ENCODE data around the gene LYPD5.

The LYPD5 gene

DNA sequence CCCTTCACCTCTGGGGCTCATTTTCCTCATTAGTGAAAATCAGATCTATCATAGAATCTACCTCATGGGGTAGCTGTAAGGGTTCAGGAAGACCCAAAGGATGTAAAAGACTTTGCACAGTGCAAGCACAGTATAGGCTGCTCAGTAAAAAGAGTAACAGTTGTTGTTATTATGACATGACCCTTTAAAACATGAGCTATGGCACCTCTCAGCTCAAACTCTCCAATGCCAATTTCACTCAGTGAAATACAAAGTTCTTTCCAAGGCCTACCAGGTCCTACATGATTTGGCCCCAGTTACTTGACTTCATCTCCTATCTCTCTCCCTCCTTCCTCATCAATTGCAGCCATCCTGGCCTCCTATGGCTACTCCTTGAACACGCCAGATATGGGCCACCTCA is 52.3 kb downstream of the LYPD5 start:
- no peak for DNase-seq

DNA sequence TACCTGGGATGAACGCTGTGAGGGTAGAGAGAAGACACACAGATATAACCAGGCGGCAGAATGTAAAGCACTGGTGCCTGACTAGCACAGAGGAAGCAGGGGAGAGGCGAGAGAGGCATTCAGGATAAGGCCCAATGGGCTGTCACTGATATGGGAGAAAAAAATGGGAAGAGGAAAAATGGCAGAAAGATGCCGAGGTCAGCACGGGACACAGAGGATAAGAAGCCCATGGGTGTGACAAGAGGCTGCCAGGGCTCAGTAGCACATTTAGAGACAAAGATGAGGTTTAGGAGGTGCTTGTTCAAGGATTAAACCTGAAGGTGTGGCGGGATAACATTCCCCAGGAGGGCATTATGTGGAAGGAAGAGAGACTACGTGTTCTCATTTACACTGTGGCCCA is 53.1 kb downstream of the LYPD5 start:
- no peak for DNase-seq

DNA sequence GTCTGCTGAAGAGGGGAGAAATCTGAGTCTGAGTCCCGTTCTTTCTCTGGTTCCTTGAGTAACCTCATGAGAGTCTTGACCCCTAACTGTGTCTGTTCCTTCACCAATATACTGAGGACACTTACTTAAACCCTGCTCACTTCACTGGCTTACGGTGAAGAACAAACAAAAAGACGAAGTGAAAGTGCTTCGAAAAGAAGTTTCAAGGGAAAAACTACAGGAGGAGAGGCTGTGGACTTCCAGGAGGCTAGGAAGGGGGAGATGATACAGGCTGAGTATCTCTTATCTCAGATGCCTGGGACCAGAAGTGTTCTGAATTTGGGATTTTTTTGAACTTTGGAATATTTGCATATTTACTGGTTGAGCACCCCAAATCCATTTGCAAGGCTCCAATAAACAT is 53.6 kb downstream of the LYPD5 start:
- no peak for DNase-seq

DNA sequence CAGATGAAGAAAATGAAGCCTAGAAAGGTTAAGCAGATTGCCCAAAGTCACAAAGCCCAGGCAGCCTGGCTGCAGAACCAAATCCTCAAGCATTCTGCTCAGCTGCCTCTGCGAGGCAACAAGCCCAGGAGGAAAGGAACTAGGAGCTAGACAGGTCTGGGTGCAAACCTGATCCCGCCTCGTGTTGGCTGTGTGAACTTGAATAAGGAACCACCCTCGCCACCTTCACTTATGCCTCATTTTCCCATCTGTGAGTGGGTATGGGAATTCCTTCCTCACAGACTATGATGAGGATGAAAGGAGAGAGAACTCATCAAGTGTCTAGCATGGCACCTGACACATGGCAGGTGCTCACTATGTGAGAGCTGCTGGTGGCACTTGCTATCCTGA is 54.0 kb downstream of the LYPD5 start:
- no peak for DNase-seq

DNA sequence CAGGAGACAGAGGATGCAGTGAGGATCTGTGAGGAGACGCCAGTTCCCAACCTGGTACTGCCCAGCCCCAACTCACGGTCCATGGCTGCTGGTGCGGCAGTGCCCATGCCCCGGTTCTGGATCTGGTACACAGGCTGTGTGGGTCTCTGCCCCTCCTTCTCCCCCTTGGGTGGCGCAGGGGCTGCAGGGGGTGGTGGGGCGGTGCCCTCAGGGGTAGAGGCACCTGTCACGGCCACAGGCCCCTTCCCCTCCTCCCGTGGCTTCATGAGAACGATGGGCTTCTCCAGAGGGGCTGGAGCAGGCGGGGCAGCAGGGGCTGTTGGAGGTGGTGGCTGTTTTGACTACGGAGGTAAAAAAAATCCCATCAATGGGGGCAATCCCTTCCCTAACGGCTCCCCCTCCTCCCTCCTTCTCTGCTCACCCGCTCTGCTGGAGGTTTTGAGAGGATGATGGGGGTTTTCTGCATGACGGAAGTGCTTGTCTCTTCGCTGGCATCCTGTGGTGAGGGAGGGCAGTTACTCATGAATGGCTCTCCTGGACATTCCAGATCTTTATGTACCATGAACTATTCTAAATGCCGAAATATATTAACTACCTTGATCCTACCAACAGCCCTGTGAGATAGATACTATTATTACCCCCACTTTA is 54.6 kb downstream of the LYPD5 start:
- no peak for DNase-seq

Measured in activated CD4-positive, alpha-beta T cell treated with anti-CD3 and anti-CD28 coated beads, Interleukin-2, Interleukin-6, amounts not matched to agents 100 ng/mL and 50 ng/mL, durations not matched to agents 16 hours and 8 hours (primary cell).